Adipocyte (in vitro differentiated cells): ENCODE measurements around the gene MRPL40.

Experiments
- DNase-seq: peaks from one replicate; pipeline ENCODE4 v3.0.0-alpha.2; 2015; ENCODE audit warnings: low read depth
- H3K27me3 ChIP-seq: replicated peaks from 2 replicates; pipeline ENCODE4 v1.7.0; 2013; ENCODE audit warnings: mild to moderate bottlenecking, low read length, moderate library complexity; ENCODE audit not compliant: control insufficient read depth, insufficient read depth
- H3K36me3 ChIP-seq: 2 replicates; pipeline ENCODE4 v1.7.0; 2013; ENCODE audit warnings: low read length, mild to moderate bottlenecking, moderate library complexity; ENCODE audit not compliant: control insufficient read depth, insufficient read depth, severe bottlenecking
- H3K4me1 ChIP-seq: 2 replicates; pipeline ENCODE4 v1.7.0; 2013; ENCODE audit warnings: mild to moderate bottlenecking, low read length, moderate library complexity; ENCODE audit not compliant: control insufficient read depth, insufficient read depth
- H3K4me3 ChIP-seq: 2 replicates; pipeline ENCODE4 v1.7.0; 2013; ENCODE audit warnings: mild to moderate bottlenecking, low read length, moderate library complexity
- H3K9ac ChIP-seq: 2 replicates; pipeline ENCODE4 v1.7.0; 2013; ENCODE audit warnings: mild to moderate bottlenecking, low read length, moderate library complexity
- H3K9me3 ChIP-seq: 2 replicates; pipeline ENCODE4 v1.7.0; 2013; ENCODE audit warnings: mild to moderate bottlenecking, low read length, moderate library complexity; ENCODE audit not compliant: control insufficient read depth

Gene MRPL40

DNA sequence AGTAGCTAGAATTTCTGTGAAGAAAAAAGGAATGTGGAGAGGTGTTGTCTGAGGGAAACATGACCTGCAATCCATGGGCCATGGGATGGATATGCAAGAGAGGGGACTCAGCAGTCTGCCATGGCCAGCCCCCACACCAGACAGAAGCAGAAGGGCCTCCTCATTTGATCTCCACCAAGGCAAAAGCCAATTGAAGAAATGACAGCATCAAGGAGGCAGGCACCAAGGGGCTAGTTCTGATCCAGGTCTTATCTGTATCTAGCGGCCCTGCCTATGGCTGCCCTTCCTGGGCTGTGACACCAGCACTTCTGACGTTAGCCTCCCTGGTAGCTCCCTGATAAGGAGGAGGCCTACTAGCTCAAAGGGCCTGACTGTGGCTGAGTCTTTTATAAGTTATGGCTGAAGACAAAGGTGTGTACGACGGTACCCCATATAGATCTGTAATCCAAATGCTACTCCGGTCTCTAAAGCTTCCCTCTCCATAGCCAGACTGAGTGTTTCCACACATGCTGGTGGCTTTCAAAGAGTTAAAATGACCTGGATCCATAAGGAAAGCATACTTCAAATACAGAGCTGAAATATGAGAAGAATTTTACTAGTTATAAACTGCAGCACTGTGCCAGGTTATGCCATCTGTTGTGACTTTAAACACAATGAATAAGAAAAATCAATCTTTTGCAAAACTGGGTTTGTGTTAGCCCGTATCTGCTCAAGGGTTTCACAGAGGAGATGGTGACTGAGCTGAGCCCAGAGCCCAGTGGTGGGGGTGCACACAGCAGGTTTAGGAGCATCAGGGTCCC is 35.2 kb upstream of the MRPL40 start:
- peaks cover 91% of the 10 kb centered on the region for H3K36me3 ChIP-seq
- H3K4me3 ChIP-seq: no peak overlapping the region
- no peaks in the 10 kb centered on the region for H3K27me3 ChIP-seq
- H3K9ac ChIP-seq: no peak overlapping the region
- H3K9me3 ChIP-seq: no peaks in the 10 kb centered on the region
- DNase-seq: no peak
- H3K4me1 ChIP-seq: no peaks in the 10 kb centered on the region

DNA sequence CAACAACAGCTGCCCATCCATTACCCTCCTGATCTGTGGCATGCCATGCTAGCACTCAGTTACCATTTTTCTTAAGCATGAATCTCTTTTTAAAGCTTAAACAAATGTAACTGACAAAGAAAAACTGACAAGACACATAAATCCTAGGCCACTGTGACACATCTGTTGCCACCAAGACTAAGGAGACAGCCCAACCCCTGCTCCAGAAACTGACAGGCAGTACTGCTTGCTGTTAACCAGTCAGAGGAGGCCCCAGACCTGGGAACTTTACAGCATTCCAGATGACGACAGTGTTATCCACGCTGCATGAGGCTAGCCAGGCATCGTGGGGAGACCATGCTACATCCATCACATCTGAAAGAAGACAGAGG is 34.6 kb upstream of the MRPL40 start:
- H3K36me3 ChIP-seq: peaks cover 90% of the 10 kb centered on the region
- no peaks in the 10 kb centered on the region for H3K4me1 ChIP-seq
- no peak overlapping the region for H3K4me3 ChIP-seq
- no peak overlapping the region for H3K9ac ChIP-seq
- DNase-seq: no peak
- H3K27me3 ChIP-seq: no peaks in the 10 kb centered on the region
- no peaks in the 10 kb centered on the region for H3K9me3 ChIP-seq

DNA sequence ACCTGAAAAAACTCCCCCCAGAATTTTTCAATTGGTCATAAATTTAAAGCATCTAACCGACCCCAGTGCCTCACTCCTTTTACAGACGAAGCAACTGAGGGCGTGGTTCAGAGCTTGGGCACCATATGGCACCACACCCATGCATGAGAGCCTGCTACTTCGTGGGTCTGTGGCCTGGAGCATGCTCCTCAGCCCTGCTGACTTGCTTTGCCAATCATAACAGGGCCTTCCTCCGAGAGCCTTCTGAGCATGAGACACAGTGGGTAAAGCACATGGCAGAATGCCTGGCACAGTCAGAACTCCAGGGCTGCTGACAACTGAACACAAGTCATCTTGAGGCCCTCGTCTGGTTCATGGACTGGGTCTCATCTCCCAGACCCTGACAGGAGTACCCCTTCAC is 34.1 kb upstream of the MRPL40 start:
- no peaks in the 10 kb centered on the region for H3K4me1 ChIP-seq
- DNase-seq: no peak
- H3K4me3 ChIP-seq: no peak overlapping the region
- H3K9me3 ChIP-seq: no peaks in the 10 kb centered on the region
- peaks cover 86% of the 10 kb centered on the region for H3K36me3 ChIP-seq
- no peaks in the 10 kb centered on the region for H3K27me3 ChIP-seq
- no peak overlapping the region for H3K9ac ChIP-seq

DNA sequence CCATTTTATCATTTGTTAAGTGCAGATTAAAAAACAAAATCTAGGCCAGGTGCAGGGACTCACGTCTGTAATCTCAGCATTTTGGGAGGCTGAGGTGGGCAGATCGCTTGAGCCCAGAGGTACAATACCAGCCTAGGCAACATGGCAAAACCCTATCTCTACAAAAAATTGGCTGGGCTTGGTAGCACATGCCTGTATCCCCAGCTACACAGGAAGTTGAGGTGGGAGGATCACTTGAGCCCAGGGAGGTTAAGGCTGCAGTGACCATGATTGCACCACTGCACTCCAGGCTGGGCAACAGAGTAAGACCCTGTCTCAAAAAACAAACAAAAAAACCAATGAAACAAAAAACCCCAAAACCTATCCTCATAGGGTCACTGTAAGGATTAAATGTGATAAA is 33.7 kb upstream of the MRPL40 start:
- no peaks in the 10 kb centered on the region for H3K4me1 ChIP-seq
- H3K4me3 ChIP-seq: no peak overlapping the region
- H3K27me3 ChIP-seq: no peaks in the 10 kb centered on the region
- no peaks in the 10 kb centered on the region for H3K9me3 ChIP-seq
- H3K36me3 ChIP-seq: peaks cover 83% of the 10 kb centered on the region
- no peak overlapping the region for H3K9ac ChIP-seq
- no peak for DNase-seq

DNA sequence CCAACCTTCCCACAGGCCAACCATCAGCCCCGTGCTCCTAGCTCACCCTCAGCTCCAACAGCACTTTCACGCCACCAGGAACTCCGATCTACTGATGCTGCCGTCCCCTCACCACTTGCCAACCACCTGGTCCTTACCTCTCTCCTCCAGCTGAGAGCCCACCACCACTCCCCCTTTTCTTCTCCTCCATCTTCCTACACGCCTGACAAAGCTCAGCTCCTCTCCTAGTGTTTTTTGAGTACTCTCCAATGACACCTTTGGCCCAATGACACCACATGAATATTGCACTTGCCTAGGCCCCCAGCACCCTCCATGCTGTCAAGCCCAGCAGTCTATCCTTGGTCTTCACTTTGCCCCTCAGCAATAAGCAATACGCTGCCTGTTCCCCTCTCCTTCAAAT is 31.5 kb upstream of the MRPL40 start:
- Histone ChIP-seq H3K36me3 (peaks cover 78% of the 10 kb centered on the region), H3K9ac (no peak overlapping the region), H3K9me3 (no peaks in the 10 kb centered on the region), H3K4me1 (no peaks in the 10 kb centered on the region), H3K4me3 (no peak overlapping the region), H3K27me3 (no peaks in the 10 kb centered on the region)
- no peak for DNase-seq

DNA sequence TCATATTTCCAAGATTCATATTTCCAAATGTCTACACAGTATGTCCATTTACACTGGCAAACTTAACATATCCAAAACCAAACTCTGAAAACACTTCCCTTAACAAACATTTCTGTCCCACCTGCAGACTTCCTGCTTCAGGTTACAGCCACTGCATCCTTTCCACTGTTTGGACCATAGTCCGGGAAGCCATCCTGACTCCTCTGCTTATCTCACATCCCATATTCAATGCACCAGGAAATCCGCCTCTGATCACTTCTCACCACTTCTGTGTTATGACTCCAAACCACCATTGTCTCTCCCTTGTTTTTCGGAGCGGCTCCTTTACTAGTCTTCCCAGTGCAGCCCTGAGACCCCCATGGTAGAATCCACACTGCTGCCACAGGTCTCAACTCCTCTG is 30.9 kb upstream of the MRPL40 start:
- no peaks in the 10 kb centered on the region for H3K4me1 ChIP-seq
- peaks cover 78% of the 10 kb centered on the region for H3K36me3 ChIP-seq
- DNase-seq: no peak
- H3K4me3 ChIP-seq: no peak overlapping the region
- H3K27me3 ChIP-seq: no peaks in the 10 kb centered on the region
- no peaks in the 10 kb centered on the region for H3K9me3 ChIP-seq
- H3K9ac ChIP-seq: no peak overlapping the region

DNA sequence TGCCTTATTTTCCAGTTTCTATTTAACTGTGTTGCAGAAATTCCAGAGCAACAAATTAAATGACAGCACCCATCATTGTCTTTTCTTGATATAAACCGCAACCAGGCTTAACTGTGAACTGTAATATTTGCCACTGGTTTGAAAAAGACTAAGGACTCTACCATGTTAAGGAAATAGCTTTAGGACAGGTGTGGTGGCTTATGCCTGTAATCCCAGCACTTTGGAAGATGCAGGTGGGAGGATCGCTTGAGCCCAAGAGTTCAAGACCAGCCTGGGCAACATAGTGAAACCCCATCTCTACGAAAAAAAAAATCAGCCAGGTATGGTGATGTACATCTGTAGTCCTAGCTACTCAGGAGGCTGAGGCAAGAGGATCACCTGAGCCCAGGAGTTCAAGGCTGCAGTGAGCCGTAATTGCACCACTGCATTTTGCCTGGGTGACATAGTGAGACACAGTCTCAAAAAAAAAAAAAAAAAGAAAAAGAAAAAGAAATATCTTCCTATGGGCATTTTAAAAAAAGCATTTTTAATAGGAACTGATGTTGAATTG is 29.6 kb upstream of the MRPL40 start:
- no peak for DNase-seq
- Histone ChIP-seq H3K36me3 (peaks cover 78% of the 10 kb centered on the region), H3K9ac (no peak overlapping the region)

DNA sequence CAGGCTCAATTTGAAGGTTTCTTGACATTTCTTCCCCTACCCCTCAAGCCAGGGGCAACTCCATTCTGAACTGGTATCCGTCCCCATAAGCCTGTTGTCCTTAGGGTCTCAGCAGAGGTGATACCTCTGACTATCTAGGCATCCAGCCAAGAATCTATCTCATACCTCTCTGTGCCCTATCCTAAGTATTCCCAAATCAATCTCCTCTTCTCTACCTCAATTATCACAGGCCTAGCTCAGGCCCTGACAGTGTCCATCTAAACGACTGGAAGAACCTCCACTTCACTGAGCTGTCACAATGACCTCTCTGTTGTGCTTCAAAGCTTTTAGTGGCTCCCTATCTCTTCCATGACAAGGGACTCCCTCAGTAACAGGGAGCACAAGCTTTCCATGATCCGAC is 27.7 kb upstream of the MRPL40 start:
- Histone ChIP-seq H3K4me1 (no peaks in the 10 kb centered on the region), H3K36me3 (peaks cover 80% of the 10 kb centered on the region), H3K27me3 (no peaks in the 10 kb centered on the region), H3K4me3 (no peak overlapping the region), H3K9ac (no peak overlapping the region), H3K9me3 (no peaks in the 10 kb centered on the region)
- DNase-seq: no peak

More for the DNA sequence above, 29.6 kb upstream of the MRPL40 start:
- Histone ChIP-seq H3K4me1 (no peaks in the 10 kb centered on the region), H3K27me3 (no peaks in the 10 kb centered on the region), H3K4me3 (no peak overlapping the region), H3K9me3 (no peaks in the 10 kb centered on the region)

DNA sequence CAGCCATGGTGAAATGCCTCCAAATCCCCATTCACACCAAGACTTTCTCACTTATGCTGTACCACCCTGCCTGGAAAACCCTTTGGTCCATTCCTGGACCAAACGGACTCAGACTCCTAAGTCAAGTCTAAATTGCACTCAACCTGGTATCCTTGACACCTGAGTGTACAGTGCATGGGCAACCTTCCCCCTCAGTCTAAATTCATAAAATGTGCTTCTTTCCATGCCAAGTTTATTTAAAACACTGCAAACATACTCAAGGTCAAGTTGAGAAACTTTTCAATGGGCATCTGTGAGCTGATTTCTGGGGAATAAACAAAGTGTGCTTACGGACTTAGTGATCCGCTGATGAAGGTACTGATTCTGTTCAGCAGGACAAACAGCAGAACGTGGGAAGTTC is 27.2 kb upstream of the MRPL40 start:
- Histone ChIP-seq H3K9ac (no peak overlapping the region), H3K9me3 (no peaks in the 10 kb centered on the region), H3K4me3 (no peak overlapping the region), H3K36me3 (peaks cover 80% of the 10 kb centered on the region), H3K27me3 (no peaks in the 10 kb centered on the region), H3K4me1 (no peaks in the 10 kb centered on the region)
- DNase-seq: no peak

DNA sequence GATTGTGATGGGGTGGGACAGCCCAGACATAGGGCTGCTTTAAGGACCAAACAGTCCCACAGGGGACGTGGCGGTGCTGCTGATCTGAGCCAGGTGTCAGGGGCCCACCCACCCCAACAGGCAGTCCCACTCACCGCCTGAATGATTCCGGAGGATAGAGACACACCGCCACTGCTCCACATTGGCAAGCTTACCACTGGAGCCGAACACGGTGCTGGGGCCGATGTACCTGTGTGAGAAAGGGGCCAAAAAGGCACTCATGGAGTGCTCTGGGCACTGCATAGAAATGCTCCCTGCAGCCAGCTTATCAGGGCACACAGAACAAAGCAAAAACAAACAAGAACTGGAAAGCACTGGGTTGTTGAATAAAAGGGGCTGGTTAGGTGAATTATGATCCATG is 26.7 kb upstream of the MRPL40 start:
- Histone ChIP-seq H3K4me3 (no peak overlapping the region), H3K27me3 (no peaks in the 10 kb centered on the region), H3K4me1 (no peaks in the 10 kb centered on the region), H3K36me3 (peaks cover 76% of the 10 kb centered on the region), H3K9me3 (no peaks in the 10 kb centered on the region), H3K9ac (no peak overlapping the region)
- DNase-seq: no peak

DNA sequence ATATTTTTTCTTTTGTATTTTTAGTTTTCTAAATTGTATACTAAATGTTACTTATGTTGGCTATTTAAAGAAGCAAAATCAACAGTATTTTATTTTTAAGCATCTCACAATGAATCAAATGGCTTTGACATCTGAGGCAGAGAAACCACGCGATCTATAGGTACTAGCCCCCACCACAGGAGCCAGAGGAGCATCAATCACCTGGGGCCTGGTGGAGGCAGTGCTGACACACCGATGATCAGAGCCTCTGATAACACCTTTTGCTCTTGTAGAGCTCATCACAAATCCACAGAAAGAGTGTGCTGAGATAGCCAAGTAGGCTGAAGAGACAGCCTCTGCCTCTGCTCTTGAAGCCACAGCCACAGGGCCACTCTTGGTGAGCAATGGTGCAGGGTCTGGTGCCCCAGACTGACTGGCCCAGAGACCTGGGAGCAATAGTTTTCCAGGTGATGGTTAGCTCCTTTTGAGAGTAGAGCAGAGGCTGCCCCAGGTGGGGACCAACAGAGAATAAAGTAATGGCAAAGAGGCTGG is 26.0 kb upstream of the MRPL40 start:
- peaks cover 69% of the 10 kb centered on the region for H3K36me3 ChIP-seq
- no peak for DNase-seq
- no peak overlapping the region for H3K9ac ChIP-seq
- no peaks in the 10 kb centered on the region for H3K9me3 ChIP-seq
- no peak overlapping the region for H3K4me3 ChIP-seq
- H3K4me1 ChIP-seq: peaks cover 6% of the 10 kb centered on the region
- H3K27me3 ChIP-seq: no peaks in the 10 kb centered on the region
